ENCODE results near the gene WWTR1. TPM values are rescaled to one million over a fixed set of nuclear protein-coding genes. Genes with fewer than 3 reads are reported as not detected.

The WWTR1 gene
- polyA plus RNA-seq, 1 donor: 29.2 TPM

- Histone ChIP-seq H3K36me3 (ENCODE audit: control insufficient read depth, insufficient read depth, low read length) (no peaks in the 10 kb centered on the region), H3K4me3 (ENCODE audit: low read length) (no peak overlapping the region), H3K27me3 (ENCODE audit: control insufficient read depth, insufficient read depth, low read length) (no peaks in the 10 kb centered on the region), H3K4me1 (ENCODE audit: control insufficient read depth, insufficient read depth, low read length) (no peaks in the 10 kb centered on the region), H3K9me3 (ENCODE audit: control insufficient read depth, low read depth, low read length) (no peaks in the 10 kb centered on the region), H3K27ac (ENCODE audit: low read length) (no peak overlapping the region)
- 100% methylated on average over 1 of the region's 4 CpGs for WGBS (ENCODE audit: insufficient coverage, low lambda C conversion rate)
- DNase-seq: no peak
Measured at GRCh38 chr3:149625795-149626194, 32.0 kb downstream of the WWTR1 start.

GRCh38 chr3:149623824-149624223 is 34.0 kb downstream of the WWTR1 start:
- no peak overlapping the region for H3K27ac ChIP-seq (ENCODE audit: low read length)
- H3K9me3 ChIP-seq (ENCODE audit: control insufficient read depth, low read depth, low read length): no peaks in the 10 kb centered on the region
- no peaks in the 10 kb centered on the region for H3K27me3 ChIP-seq (ENCODE audit: control insufficient read depth, insufficient read depth, low read length)
- WGBS (ENCODE audit: insufficient coverage, low lambda C conversion rate): no CpG with 5 or more reads among the region's 6 CpGs
- no peak for DNase-seq
- H3K36me3 ChIP-seq (ENCODE audit: control insufficient read depth, insufficient read depth, low read length): no peaks in the 10 kb centered on the region
- H3K4me1 ChIP-seq (ENCODE audit: control insufficient read depth, insufficient read depth, low read length): no peaks in the 10 kb centered on the region
- H3K4me3 ChIP-seq (ENCODE audit: low read length): no peak overlapping the region

GRCh38 chr3:149621218-149622005 is 36.4 kb downstream of the WWTR1 start:
- H3K27me3 ChIP-seq (ENCODE audit: control insufficient read depth, insufficient read depth, low read length): no peaks in the 10 kb centered on the region
- H3K36me3 ChIP-seq (ENCODE audit: control insufficient read depth, insufficient read depth, low read length): no peaks in the 10 kb centered on the region
- no peak overlapping the region for H3K4me3 ChIP-seq (ENCODE audit: low read length)
- 97% methylated on average over 3 of the region's 5 CpGs for WGBS (ENCODE audit: insufficient coverage, low lambda C conversion rate)
- H3K27ac ChIP-seq (ENCODE audit: low read length): no peak overlapping the region
- H3K9me3 ChIP-seq (ENCODE audit: control insufficient read depth, low read depth, low read length): no peaks in the 10 kb centered on the region
- DNase-seq: no peak
- H3K4me1 ChIP-seq (ENCODE audit: control insufficient read depth, insufficient read depth, low read length): no peaks in the 10 kb centered on the region

GRCh38 chr3:149620291-149621020 is 37.4 kb downstream of the WWTR1 start:
- Histone ChIP-seq H3K36me3 (ENCODE audit: control insufficient read depth, insufficient read depth, low read length) (no peaks in the 10 kb centered on the region), H3K9me3 (ENCODE audit: control insufficient read depth, low read depth, low read length) (no peaks in the 10 kb centered on the region), H3K27me3 (ENCODE audit: control insufficient read depth, insufficient read depth, low read length) (no peaks in the 10 kb centered on the region), H3K27ac (ENCODE audit: low read length) (no peak overlapping the region), H3K4me3 (ENCODE audit: low read length) (no peak overlapping the region), H3K4me1 (ENCODE audit: control insufficient read depth, insufficient read depth, low read length) (no peaks in the 10 kb centered on the region)
- WGBS (ENCODE audit: insufficient coverage, low lambda C conversion rate): no CpG with 5 or more reads among the region's 1 CpG
- no peak for DNase-seq

GRCh38 chr3:149619136-149619535 is 38.7 kb downstream of the WWTR1 start:
- Histone ChIP-seq H3K27ac (ENCODE audit: low read length) (no peak overlapping the region), H3K27me3 (ENCODE audit: control insufficient read depth, insufficient read depth, low read length) (no peaks in the 10 kb centered on the region), H3K4me1 (ENCODE audit: control insufficient read depth, insufficient read depth, low read length) (no peaks in the 10 kb centered on the region), H3K36me3 (ENCODE audit: control insufficient read depth, insufficient read depth, low read length) (no peaks in the 10 kb centered on the region), H3K4me3 (ENCODE audit: low read length) (no peak overlapping the region), H3K9me3 (ENCODE audit: control insufficient read depth, low read depth, low read length) (no peaks in the 10 kb centered on the region)
- DNase-seq: no peak
- no CpG with 5 or more reads among the region's 4 CpGs for WGBS (ENCODE audit: insufficient coverage, low lambda C conversion rate)

GRCh38 chr3:149618151-149619123 is 39.4 kb downstream of the WWTR1 start:
- H3K4me1 ChIP-seq (ENCODE audit: control insufficient read depth, insufficient read depth, low read length): no peaks in the 10 kb centered on the region

GRCh38 chr3:149615731-149616221 is 42.0 kb downstream of the WWTR1 start:
- Histone ChIP-seq H3K4me1 (ENCODE audit: control insufficient read depth, insufficient read depth, low read length) (peaks cover 1% of the 10 kb centered on the region), H3K9me3 (ENCODE audit: control insufficient read depth, low read depth, low read length) (no peaks in the 10 kb centered on the region), H3K27ac (ENCODE audit: low read length) (no peak overlapping the region), H3K27me3 (ENCODE audit: control insufficient read depth, insufficient read depth, low read length) (no peaks in the 10 kb centered on the region), H3K36me3 (ENCODE audit: control insufficient read depth, insufficient read depth, low read length) (no peaks in the 10 kb centered on the region), H3K4me3 (ENCODE audit: low read length) (no peak overlapping the region)
- 80% methylated on average over 2 of the region's 6 CpGs for WGBS (ENCODE audit: insufficient coverage, low lambda C conversion rate)
- no peak for DNase-seq

More at GRCh38 chr3:149618151-149619123, 39.4 kb downstream of the WWTR1 start:
- Histone ChIP-seq H3K9me3 (ENCODE audit: control insufficient read depth, low read depth, low read length) (no peaks in the 10 kb centered on the region), H3K4me3 (ENCODE audit: low read length) (no peak overlapping the region), H3K27ac (ENCODE audit: low read length) (no peak overlapping the region), H3K27me3 (ENCODE audit: control insufficient read depth, insufficient read depth, low read length) (no peaks in the 10 kb centered on the region), H3K36me3 (ENCODE audit: control insufficient read depth, insufficient read depth, low read length) (no peaks in the 10 kb centered on the region)
- WGBS (ENCODE audit: insufficient coverage, low lambda C conversion rate): 94% methylated on average over 2 of the region's 15 CpGs
- no peak for DNase-seq

GRCh38 chr3:149613988-149614387 is 43.8 kb downstream of the WWTR1 start:
- H3K4me3 ChIP-seq (ENCODE audit: low read length): no peak overlapping the region
- no peaks in the 10 kb centered on the region for H3K27me3 ChIP-seq (ENCODE audit: control insufficient read depth, insufficient read depth, low read length)
- no peaks in the 10 kb centered on the region for H3K36me3 ChIP-seq (ENCODE audit: control insufficient read depth, insufficient read depth, low read length)
- no peak for DNase-seq
- no peaks in the 10 kb centered on the region for H3K9me3 ChIP-seq (ENCODE audit: control insufficient read depth, low read depth, low read length)
- no peak overlapping the region for H3K27ac ChIP-seq (ENCODE audit: low read length)
- peaks cover 14% of the 10 kb centered on the region for H3K4me1 ChIP-seq (ENCODE audit: control insufficient read depth, insufficient read depth, low read length)
- no CpG with 5 or more reads among the region's 2 CpGs for WGBS (ENCODE audit: insufficient coverage, low lambda C conversion rate)

- no peaks in the 10 kb centered on the region for H3K36me3 ChIP-seq (ENCODE audit: control insufficient read depth, insufficient read depth, low read length)
- H3K9me3 ChIP-seq (ENCODE audit: control insufficient read depth, low read depth, low read length): peaks cover 3% of the 10 kb centered on the region
- DNase-seq: no peak
- no peak overlapping the region for H3K4me3 ChIP-seq (ENCODE audit: low read length)
- peaks cover 23% of the 10 kb centered on the region for H3K4me1 ChIP-seq (ENCODE audit: control insufficient read depth, insufficient read depth, low read length)
- 100% methylated on average over 1 of the region's 4 CpGs for WGBS (ENCODE audit: insufficient coverage, low lambda C conversion rate)
- no peaks in the 10 kb centered on the region for H3K27me3 ChIP-seq (ENCODE audit: control insufficient read depth, insufficient read depth, low read length)
- no peak overlapping the region for H3K27ac ChIP-seq (ENCODE audit: low read length)
Measured at GRCh38 chr3:149612456-149612855, 45.4 kb downstream of the WWTR1 start.

GRCh38 chr3:149611149-149611548 is 46.7 kb downstream of the WWTR1 start:
- Histone ChIP-seq H3K4me1 (ENCODE audit: control insufficient read depth, insufficient read depth, low read length) (peaks cover 33% of the 10 kb centered on the region), H3K4me3 (ENCODE audit: low read length) (no peak overlapping the region), H3K27me3 (ENCODE audit: control insufficient read depth, insufficient read depth, low read length) (no peaks in the 10 kb centered on the region), H3K36me3 (ENCODE audit: control insufficient read depth, insufficient read depth, low read length) (no peaks in the 10 kb centered on the region), H3K9me3 (ENCODE audit: control insufficient read depth, low read depth, low read length) (peaks cover 3% of the 10 kb centered on the region), H3K27ac (ENCODE audit: low read length) (no peak overlapping the region)
- DNase-seq: no peak
- 100% methylated on average over 1 of the region's 2 CpGs for WGBS (ENCODE audit: insufficient coverage, low lambda C conversion rate)
